ENCODE data around the gene ZNF341. TPM values are rescaled to one million over a fixed set of nuclear protein-coding genes. Genes with fewer than 3 reads are reported as not detected.
A peak's percentile ranks its signal among the peaks of the same experiment; 100 is the strongest.

The ZNF341 gene
- polyA plus RNA-seq, 1 donor (not counting 4 experiments of a cell fraction or from before 2014, with no cell fraction given): 1.7 TPM

DNA sequence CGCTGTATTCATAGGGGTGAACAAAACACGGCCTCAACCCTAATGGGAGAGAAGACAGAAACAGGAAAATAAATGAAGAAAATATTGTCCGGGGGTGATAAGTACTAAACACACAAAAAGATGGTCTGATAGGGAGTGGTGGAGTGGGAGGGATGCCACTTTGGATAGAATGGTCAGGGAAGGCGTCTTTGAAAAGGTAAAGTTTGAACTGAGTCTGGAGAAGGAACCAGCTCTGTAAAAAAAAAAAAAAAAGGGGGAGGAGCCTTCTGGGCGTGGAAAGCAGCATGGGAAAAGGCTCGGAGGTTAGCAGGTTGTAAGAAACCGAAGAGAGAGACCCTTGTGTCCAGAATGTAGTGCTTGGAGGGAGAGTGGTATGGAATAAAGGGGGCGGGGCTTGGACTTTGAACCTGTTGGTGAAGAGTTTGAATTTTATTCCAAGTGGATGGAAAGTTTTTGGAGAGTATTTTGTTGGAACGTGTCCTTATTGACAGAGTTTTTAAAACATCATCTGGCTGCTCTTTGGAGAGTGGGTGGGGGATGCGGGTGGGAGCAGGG, 81.2 kb downstream of the ZNF341 start:
- H3K4me1 ChIP-seq (ENCODE audit: control insufficient read depth, extremely low read depth, insufficient read depth, low read length): peaks cover 10% of the 10 kb centered on the region

GRCh38 chr20:33814238-33814712, 82.5 kb downstream of the ZNF341 start:
- Histone ChIP-seq H3K27ac (ENCODE audit: control insufficient read depth, insufficient read depth, low read length) (no peak overlapping the region), H3K27me3 (ENCODE audit: control insufficient read depth, extremely low read depth, insufficient read depth, low read length) (no peaks in the 10 kb centered on the region), H2AFZ (ENCODE audit: control insufficient read depth, low read length) (no peak overlapping the region), H3K4me3 (ENCODE audit: control insufficient read depth in 2 of 3, extremely low read depth in 1 of 3, insufficient read depth in 2 of 3, low read depth in 1 of 3, low read length in 3 of 3) (no peak overlapping the region), H3K79me2 (ENCODE audit: control insufficient read depth, insufficient read depth, low read length) (peaks cover 77% of the 10 kb centered on the region), H3K4me1 (ENCODE audit: control insufficient read depth, extremely low read depth, insufficient read depth, low read length) (peaks cover 10% of the 10 kb centered on the region), H3K9ac (ENCODE audit: control insufficient read depth, extremely low read depth, insufficient read depth, low read length) (no peak overlapping the region), H4K20me1 (ENCODE audit: control insufficient read depth, extremely low read depth, insufficient read depth, low read length) (peaks cover 30% of the 10 kb centered on the region), H3K4me2 (ENCODE audit: control insufficient read depth, extremely low read depth, insufficient read depth, low read depth, low read length) (no peak overlapping the region), H3K9me3 (ENCODE audit: control insufficient read depth, low read depth, low read length) (no peaks in the 10 kb centered on the region), H3K36me3 (ENCODE audit: control insufficient read depth in 2 of 2, extremely low read depth in 1 of 2, insufficient read depth in 2 of 2, low read length in 2 of 2) (peaks cover 5 to 8% of the 10 kb centered on the region in 2 experiments), H3K9me1 (ENCODE audit: control insufficient read depth, extremely low read depth, insufficient read depth, low read length) (no peaks in the 10 kb centered on the region)
- no peak for FAIRE-seq
- DNase-seq (ENCODE audit: low read depth, low spot score): no peak
- no peak for TF ChIP-seq EZH2 (IDR thresholded peaks at IDR 0.05; ENCODE audit: low read length)
- no peak for TF ChIP-seq CTCF (optimal IDR thresholded peaks at IDR 0.05 in 1 of 3, IDR thresholded peaks at IDR 0.05 in 1 of 3, conservative IDR thresholded peaks at IDR 0.05 in 1 of 3; ENCODE audit: extremely low read depth in 1 of 3, insufficient read depth in 2 of 3, low read length in 3 of 3)
- dilution Hi-C loops (cut with MboI; ENCODE audit: extremely low pct_ligation_motif_present, low sequenced_read_pairs): no loop called here

More for the DNA sequence above, 81.2 kb downstream of the ZNF341 start:
- FAIRE-seq (no peak), DNase-seq (ENCODE audit: low read depth, low spot score) (no peak)
- no peak for TF ChIP-seq EZH2 (IDR thresholded peaks at IDR 0.05; ENCODE audit: low read length)
- TF ChIP-seq CTCF (optimal IDR thresholded peaks at IDR 0.05 in 1 of 3, IDR thresholded peaks at IDR 0.05 in 1 of 3, conservative IDR thresholded peaks at IDR 0.05 in 1 of 3; ENCODE audit: extremely low read depth in 1 of 3, insufficient read depth in 2 of 3, low read length in 3 of 3): no peak
- Histone ChIP-seq H3K9me3 (ENCODE audit: control insufficient read depth, low read depth, low read length) (no peaks in the 10 kb centered on the region), H3K79me2 (ENCODE audit: control insufficient read depth, insufficient read depth, low read length) (peaks cover 66% of the 10 kb centered on the region), H3K4me2 (ENCODE audit: control insufficient read depth, extremely low read depth, insufficient read depth, low read depth, low read length) (peak overlapping the region; percentile 81), H3K36me3 (ENCODE audit: control insufficient read depth in 2 of 2, extremely low read depth in 1 of 2, insufficient read depth in 2 of 2, low read length in 2 of 2) (peaks cover 4 to 5% of the 10 kb centered on the region in 2 experiments), H4K20me1 (ENCODE audit: control insufficient read depth, extremely low read depth, insufficient read depth, low read length) (peaks cover 20% of the 10 kb centered on the region), H3K9me1 (ENCODE audit: control insufficient read depth, extremely low read depth, insufficient read depth, low read length) (no peaks in the 10 kb centered on the region), H3K4me3 (ENCODE audit: control insufficient read depth in 2 of 3, extremely low read depth in 1 of 3, insufficient read depth in 2 of 3, low read depth in 1 of 3, low read length in 3 of 3) (peak overlapping the region; percentile 70 to 94 (median 84)), H3K9ac (ENCODE audit: control insufficient read depth, extremely low read depth, insufficient read depth, low read length) (peak overlapping the region; percentile 100), H3K27me3 (ENCODE audit: control insufficient read depth, extremely low read depth, insufficient read depth, low read length) (no peaks in the 10 kb centered on the region), H3K27ac (ENCODE audit: control insufficient read depth, insufficient read depth, low read length) (peak overlapping the region; percentile 98), H2AFZ (ENCODE audit: control insufficient read depth, low read length) (no peak overlapping the region)
- dilution Hi-C loops (cut with MboI; ENCODE audit: extremely low pct_ligation_motif_present, low sequenced_read_pairs): no loop called here

Measured in keratinocyte (primary cell).